Psoas muscle (tissue), 8 donors: ENCODE data around the gene DTNA. TPM values are rescaled to one million over a fixed set of nuclear protein-coding genes. Genes with fewer than 3 reads are reported as not detected.
A peak's percentile ranks its signal among the peaks of the same experiment; 100 is the strongest.
"Not testable (repeated sequence)": the region's sequence is repeated elsewhere in the genome, so short reads cannot be mapped to it uniquely, and the experiment has no call there.

Source experiments
- ATAC-seq, 4 donors: fragments of 200-7000 bp; cut with Tn5 transposase; one replicate each; pipeline ENCODE4 v1.9.1; 2020; ENCODE audit warnings: moderate library complexity in 3 of 4, mild to moderate bottlenecking in 2 of 4
- DNase-seq, 2 donors: peaks; one replicate each; pipeline ENCODE4 v3.0.0-alpha.2; 2020
- H3K27ac ChIP-seq: fragments of 200-600 bp; one replicate; pipeline ENCODE4 v1.8.0; 2022
- H3K27me3 ChIP-seq, 3 donors: fragments of 200-600 bp in 1 of 3; one replicate each; pipeline versions ENCODE4 v1.6.1 to v1.8.0; 2013 to 2022; ENCODE audit warnings: low read length in 2 of 3, mild to moderate bottlenecking in 2 of 3, moderate library complexity in 1 of 3; ENCODE audit not compliant: insufficient read depth in 3 of 3
- H3K36me3 ChIP-seq, 2 donors: fragments of 200-600 bp in 1 of 2; one replicate each; pipeline versions ENCODE4 v1.6.1 to v1.8.0; 2013 to 2022; ENCODE audit warnings: low read depth in 1 of 2, mild to moderate bottlenecking in 1 of 2, moderate library complexity in 1 of 2; ENCODE audit not compliant: insufficient read depth in 1 of 2
- H3K4me1 ChIP-seq: fragments of 200-600 bp; one replicate; pipeline ENCODE4 v1.8.0; 2022
- H3K4me3 ChIP-seq: fragments of 200-600 bp; one replicate; pipeline ENCODE4 v1.8.0; 2022; ENCODE audit warnings: mild to moderate bottlenecking
- H3K9me3 ChIP-seq: fragments of 200-600 bp; one replicate; pipeline ENCODE4 v1.8.0; 2022
- WGBS, 3 donors: extraction: QIAGEN DNeasy Blood & Tissue Kit; methylation state at CpG; one replicate each; pipeline versions ENCODE4 v1.1.6 to v1.1.7; 2013; 5-methylcytosine and 5-hydroxymethylcytosine counted together
- intact Hi-C, 2 donors: fragments of 100-400 bp; cut with DNase I; formaldehyde crosslinking; loops; one replicate each; pipeline versions ENCODE4 v1.11.0 to v1.14.2; 2022
- polyA plus RNA-seq, 3 donors: library from polyadenylated mRNA; stranded (reverse); fragments of 200-250 nt; gene quantifications; one replicate each; pipeline ENCODE4 v1.2.3, GENCODE V29; 2013
- total RNA-seq, 4 donors: library from RNA; stranded (reverse); fragmentation: NEBNext Ultra II Directional in 2 of 4; extraction: Animal tissue kit (Norgen Biotek cat#: 25700) in 2 of 4; gene quantifications; one replicate each; pipeline versions ENCODE4 v1.2.1 to v1.2.4, GENCODE V29; 2021 to 2023
- TF ChIP-seq, protein P1 (sequence below): fragments of 200-600 bp; IDR thresholded peaks from one replicate; pipeline ENCODE4 v1.8.0; 2022; ENCODE audit warnings: antibody characterized with exemption
- donor health status: healthy with polysubstance abuse.
- donor health status: DM: no; HTN: no; CAD: no; lungs with moderate emphysema.
- donor health status: Bipolar disorder and iron deficiency.
- donor health status: healthy.
- donor health status: DM: yes; HTN: yes; CAD: no.
- donor health status: DM: no; HTN: no; CAD: no.
- donor health status: DM: no; HTN: no; CAD: no.
- donor health status: DM: yes; HTN: yes; CAD: no.

The DTNA gene
- total and polyA plus RNA-seq, 7 donors: 12.6 to 103 (median 82.0) TPM

DNA sequence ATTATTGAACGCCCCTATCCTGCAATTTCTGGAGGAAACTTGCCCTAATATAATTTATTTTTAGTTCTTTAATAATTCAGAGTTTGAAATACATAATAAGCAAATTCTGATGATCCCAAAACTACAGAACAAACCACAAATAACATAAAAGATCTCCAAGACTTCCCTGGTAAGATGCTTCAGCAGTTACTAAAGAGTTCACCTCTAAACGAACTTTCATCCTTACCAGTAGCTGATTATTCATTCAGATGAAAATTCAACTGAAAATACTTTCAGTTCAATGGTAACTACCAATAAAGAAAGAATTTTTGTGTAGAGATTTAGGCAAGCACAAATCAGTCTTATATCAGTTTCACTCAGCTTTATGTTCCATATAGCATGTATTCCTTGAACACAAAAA is 201.0 kb downstream of the DTNA start:
- Histone ChIP-seq H3K9me3 (no peaks in the 10 kb centered on the region), H3K36me3 (no peaks in the 10 kb centered on the region), H3K27ac (peak overlapping the region; percentile 91), H3K27me3 (no peaks in the 10 kb centered on the region), H3K4me1 (peaks cover 46% of the 10 kb centered on the region), H3K4me3 (peak overlapping the region; percentile 59)
- TF ChIP-seq, protein P1, sequence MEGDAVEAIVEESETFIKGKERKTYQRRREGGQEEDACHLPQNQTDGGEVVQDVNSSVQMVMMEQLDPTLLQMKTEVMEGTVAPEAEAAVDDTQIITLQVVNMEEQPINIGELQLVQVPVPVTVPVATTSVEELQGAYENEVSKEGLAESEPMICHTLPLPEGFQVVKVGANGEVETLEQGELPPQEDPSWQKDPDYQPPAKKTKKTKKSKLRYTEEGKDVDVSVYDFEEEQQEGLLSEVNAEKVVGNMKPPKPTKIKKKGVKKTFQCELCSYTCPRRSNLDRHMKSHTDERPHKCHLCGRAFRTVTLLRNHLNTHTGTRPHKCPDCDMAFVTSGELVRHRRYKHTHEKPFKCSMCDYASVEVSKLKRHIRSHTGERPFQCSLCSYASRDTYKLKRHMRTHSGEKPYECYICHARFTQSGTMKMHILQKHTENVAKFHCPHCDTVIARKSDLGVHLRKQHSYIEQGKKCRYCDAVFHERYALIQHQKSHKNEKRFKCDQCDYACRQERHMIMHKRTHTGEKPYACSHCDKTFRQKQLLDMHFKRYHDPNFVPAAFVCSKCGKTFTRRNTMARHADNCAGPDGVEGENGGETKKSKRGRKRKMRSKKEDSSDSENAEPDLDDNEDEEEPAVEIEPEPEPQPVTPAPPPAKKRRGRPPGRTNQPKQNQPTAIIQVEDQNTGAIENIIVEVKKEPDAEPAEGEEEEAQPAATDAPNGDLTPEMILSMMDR: no peak
- intact Hi-C loops: loop anchor here (2.0 to 5.0 kb wide), 2 partner anchors 61 to 64 kb away; no protein-coding TSS in a partner anchor
- WGBS, 3 donors: 92 to 93% (median 92%) methylated on average over 2 of the region's 2 CpGs
- DNase-seq (no peak), ATAC-seq (no peak)

DNA sequence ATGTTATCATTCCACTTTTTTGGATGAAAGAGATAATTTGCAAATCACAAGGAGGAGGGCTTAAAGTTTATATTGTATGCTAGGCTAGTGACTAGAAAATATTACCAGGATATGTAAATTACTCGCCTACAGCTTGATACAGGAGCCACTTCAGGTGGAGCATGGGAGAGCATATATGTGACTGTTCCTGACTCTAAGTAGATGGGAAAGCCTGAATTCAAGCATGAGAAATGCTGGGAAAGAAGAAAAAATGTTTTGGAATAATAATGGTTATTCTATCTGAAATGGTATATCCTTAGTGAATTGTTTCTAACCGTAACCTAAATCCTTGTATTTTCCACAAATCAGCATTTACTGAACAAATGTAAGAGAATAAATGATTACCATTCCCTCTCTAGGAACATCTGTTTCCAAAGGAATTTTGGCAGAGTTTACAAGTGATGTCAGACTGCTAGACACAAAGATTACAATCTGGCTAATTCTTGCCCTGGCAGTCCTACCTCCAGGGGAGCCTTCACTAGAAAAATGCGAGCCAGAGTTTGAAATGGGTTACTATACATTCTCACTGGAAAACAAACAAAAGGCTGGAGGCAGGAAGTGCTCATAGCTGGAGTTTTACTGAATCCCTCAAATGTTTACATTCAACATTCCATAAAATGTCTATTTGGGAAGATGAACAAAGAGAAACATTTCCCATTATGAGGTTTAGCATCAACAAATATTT is 201.7 kb downstream of the DTNA start:
- Histone ChIP-seq H3K4me3 (no peak overlapping the region), H3K9me3 (no peaks in the 10 kb centered on the region), H3K27ac (peak overlapping the region; percentile 91), H3K4me1 (peaks cover 45% of the 10 kb centered on the region), H3K36me3 (no peaks in the 10 kb centered on the region), H3K27me3 (no peaks in the 10 kb centered on the region)
- intact Hi-C loops: loop anchor here (2.0 to 5.0 kb wide), 2 partner anchors 60 to 63 kb away; no protein-coding TSS in a partner anchor
- DNase-seq (no peak), ATAC-seq (no peak)
- WGBS, 3 donors: 67 to 72% (median 69%) methylated on average over 3 of the region's 3 CpGs
- TF ChIP-seq, protein P1: no peak

DNA sequence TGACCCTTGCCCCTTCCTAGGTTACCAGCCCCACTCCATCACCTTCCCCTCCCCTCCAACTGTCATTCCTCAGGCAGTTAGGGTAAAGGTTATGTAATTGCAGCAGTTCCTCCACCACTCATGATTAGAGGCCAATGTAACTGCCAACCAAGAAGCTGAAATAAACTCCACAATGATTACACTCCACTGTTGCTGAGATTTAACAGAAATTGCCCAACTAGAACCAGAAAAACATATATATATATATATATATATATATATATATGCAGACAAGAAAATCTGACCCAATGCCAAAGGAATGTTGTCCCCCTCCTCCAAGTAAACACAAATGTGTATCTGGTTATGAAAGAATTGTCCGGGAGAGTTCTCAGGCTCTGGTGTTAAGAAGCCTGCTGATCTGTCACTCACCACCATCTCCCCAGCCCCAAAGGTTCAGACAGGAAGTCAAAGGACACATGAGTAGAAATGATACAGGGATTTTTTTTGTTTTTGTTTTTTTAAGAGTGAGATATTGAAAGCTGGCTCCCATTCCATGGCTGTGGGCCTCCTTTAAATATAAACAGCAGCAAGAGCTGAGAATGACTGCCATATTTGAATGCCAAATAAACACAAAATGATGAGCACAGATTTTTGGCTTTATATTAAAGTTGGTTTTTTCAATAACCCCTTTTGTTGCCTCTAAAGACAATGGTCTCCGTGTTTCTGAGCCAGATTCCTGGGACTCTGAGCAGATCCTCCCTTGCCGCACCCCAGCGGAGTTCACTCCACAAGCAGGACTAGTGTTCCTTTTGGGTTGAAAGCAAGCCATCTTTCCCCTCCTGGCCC is 204.0 kb downstream of the DTNA start:
- Histone ChIP-seq H3K27ac (no peak overlapping the region), H3K4me3 (no peak overlapping the region), H3K36me3 (no peaks in the 10 kb centered on the region), H3K27me3 (no peaks in the 10 kb centered on the region), H3K4me1 (peaks cover 28% of the 10 kb centered on the region), H3K9me3 (no peaks in the 10 kb centered on the region)
- intact Hi-C loops: loop anchor here in 1 of 2 donors (5.0 kb wide), 1 partner anchor 58 kb away; no protein-coding TSS in a partner anchor
- DNase-seq: no peak
- ATAC-seq: no peak
- 60 to 69% (median 62%) methylated on average over 4 of the region's 4 CpGs for WGBS, 3 donors
- TF ChIP-seq, protein P1: no peak

DNA sequence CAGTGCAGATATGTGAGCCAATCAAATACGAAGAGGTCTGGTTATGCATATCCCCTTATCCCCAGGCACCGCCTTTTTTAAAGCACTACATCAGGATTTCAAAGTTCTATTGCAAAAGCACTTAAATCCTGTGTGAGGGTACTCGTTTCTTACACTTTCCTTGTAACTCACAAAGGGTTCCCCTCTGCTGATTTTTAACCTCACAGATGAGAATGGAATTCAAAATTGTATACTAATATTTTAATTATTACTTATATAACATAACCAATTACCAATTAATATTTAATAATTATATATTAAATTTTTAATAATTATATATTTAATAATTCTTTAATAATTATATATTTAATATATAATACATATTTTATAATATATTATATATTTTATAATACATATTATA is 204.9 kb downstream of the DTNA start:
- 73 to 89% (median 77%) methylated on average over 3 of the region's 3 CpGs for WGBS, 3 donors
- TF ChIP-seq, protein P1: no peak
- Histone ChIP-seq H3K9me3 (no peaks in the 10 kb centered on the region), H3K27me3 (no peaks in the 10 kb centered on the region), H3K27ac (no peak overlapping the region), H3K4me3 (no peak overlapping the region), H3K36me3 (no peaks in the 10 kb centered on the region), H3K4me1 (peaks cover 20% of the 10 kb centered on the region)
- ATAC-seq (no peak), DNase-seq (no peak)
- intact Hi-C loops: no loop called here

DNA sequence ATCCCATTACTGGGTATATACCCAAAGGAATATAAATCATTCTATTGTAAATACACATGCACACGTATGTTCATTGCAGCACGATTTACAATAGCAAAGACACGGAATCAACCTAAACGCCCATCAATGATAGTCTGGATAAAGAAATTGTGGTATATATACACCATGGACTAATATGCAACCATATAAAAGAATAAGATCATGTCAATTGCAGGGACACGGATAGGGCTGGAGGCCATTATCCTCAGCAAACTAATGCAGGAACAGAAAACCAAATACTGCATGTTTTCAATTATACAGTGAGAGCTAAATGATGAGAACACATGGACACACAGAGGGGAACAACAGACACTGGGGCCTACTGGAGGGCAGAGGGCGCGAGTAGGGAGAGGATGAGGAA is 206.4 kb downstream of the DTNA start:
- H3K36me3 ChIP-seq, intact Hi-C loops, H3K4me1 ChIP-seq, H3K27ac ChIP-seq, H3K9me3 ChIP-seq, H3K4me3 ChIP-seq, ATAC-seq, DNase-seq, H3K27me3 ChIP-seq: not testable (repeated sequence)
- 95 to 97% (median 96%) methylated on average over 7 of the region's 7 CpGs for WGBS, 3 donors
